HG02885 (cell line): Measurements from ENCODE around the gene LAMA1.

Experiments
- ATAC-seq: cut with Tn5 transposase; IDR thresholded peaks from one replicate; pipeline ENCODE4 v1.9.1; 2021; ENCODE audit warnings: mild to moderate bottlenecking; ENCODE audit not compliant: unreplicated experiment, poor library complexity

The LAMA1 gene

DNA sequence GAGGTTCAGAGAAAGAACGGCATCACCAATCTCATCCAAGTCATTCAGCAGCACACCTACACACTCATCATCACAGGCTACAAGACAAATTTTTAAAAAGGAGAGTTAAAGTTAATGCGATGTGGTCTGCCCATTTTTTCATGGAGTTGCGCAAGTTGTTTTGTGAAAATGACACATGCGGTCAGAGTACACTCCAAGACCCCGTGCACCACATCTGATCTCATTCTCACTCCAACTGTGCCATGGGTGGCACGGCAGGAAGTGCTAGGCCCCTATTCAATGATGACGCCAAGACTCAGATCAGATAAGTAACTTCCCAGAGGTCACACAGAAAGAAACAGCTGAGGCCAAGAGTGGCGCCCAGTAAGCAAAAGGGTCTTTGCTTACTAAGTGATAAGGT lies 119.8 kb downstream of the LAMA1 start:
- no peak for ATAC-seq

DNA sequence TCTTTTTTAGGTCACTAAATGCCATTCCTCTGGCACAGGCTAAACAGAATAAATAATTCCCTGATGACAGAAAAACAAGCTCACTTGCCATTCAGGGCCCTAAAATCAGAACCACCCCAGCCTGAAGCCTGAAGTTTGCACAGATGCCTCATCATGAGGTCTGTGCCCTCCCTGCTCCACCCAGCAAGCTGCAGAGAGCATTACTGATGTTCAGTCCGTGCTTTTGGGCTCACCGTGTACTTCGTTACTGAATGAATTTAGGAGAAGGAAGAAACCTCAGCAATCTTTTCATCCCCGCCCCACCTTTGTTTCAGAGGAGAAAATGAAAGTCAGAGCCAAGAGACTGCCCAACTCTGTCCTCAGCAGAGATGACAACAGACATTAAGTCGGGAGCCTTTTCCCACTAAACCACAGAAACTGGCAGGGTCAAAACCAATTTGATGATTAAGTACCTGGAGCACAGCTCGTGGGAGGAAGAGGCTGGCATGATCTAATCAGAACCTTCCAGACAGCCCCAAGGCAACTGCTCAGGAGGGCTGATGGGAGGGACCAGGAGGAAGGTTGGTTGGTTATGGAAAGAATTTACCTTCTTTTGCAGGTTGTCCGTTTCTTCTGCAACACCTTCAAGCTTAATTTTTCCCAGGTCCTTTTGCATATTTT lies 122.7 kb downstream of the LAMA1 start:
- ATAC-seq: no peak

DNA sequence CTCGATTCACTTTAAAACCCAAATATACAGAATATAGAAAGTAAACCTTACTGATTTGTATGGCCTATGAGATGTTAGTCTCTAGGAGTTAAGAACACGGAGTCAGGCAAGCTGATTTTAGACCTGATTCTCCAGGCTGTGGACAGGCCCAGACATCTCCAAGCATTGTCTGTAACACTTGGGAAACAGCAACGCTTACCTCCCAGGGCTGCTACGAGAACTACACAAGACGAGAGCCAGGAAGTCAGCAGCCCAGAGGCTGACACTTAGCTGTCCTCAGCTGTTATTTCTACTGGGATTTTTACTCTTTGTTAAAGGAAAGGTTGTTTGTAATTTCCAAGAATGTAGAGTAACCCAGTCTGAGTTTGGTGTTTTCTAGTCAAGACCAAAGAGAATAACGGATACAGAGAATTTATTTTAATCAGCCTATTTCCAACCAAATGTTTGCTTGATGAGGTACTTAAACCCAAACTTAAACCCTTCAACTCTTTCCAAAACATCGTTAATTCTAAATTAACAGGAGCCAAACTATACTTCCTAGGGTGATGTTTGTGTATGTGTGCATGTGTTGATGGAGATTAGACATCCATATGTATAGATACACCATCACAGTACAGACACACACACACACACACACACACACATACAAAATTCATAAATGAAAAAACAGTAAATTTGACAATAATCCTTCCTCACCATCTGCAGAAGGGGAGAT lies 123.4 kb downstream of the LAMA1 start:
- no peak for ATAC-seq

DNA sequence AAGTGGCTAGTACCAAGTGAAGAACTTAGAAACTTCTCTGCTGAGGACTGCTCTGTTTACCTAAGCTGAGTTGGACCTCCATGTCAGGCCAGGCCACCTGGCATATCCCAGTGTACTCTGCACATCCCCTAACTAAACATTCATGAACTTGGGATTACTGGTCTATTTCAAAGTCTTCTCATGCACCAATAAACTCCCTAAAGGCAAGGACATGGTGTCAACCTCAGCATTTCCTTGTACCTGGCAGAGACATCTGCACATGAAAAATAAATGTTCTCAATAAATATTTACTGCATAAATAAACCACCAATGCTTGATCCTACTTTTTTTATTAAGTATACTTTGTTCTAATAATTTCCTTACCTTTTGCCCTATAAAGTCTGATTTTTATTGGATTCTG lies 124.8 kb downstream of the LAMA1 start:
- ATAC-seq: no peak

DNA sequence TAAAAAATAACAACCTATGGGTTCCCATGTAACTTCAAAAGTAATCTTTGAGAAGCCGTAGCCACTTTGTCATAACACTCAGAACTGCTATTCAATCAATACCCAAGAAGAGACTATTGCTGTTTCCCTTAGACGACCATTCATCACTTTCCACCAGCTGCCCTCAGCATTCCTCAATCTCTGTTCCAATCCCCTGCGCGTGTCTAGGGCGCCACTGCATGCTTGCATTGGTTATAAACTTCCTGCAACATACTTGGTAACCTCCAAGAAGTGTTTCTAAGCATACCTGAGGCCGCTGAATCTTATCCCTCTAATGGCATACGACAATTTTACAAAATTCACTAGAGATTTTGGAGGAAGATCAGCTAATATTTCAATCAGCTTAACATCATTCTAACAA lies 134.2 kb downstream of the LAMA1 start:
- ATAC-seq: no peak

DNA sequence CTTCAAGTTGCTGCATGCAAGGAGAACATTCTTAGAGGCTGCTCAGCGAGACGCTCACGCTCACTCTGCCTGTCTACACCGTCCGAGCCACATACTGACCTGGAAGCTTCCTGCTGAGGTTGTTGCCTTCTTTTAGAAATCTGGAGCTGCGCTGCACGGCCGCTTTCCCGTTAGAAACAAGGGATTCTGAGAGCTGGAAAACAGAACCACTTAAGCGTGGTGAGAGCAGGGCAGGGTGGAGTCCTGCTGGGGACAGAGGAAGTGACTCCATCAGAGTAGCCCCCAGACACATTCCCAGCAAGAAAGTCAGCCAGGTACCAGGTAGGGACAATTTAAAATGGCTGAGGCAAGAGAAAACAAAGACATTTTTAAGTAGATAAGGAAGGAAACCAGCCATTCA lies 135.2 kb downstream of the LAMA1 start:
- ATAC-seq: no peak

DNA sequence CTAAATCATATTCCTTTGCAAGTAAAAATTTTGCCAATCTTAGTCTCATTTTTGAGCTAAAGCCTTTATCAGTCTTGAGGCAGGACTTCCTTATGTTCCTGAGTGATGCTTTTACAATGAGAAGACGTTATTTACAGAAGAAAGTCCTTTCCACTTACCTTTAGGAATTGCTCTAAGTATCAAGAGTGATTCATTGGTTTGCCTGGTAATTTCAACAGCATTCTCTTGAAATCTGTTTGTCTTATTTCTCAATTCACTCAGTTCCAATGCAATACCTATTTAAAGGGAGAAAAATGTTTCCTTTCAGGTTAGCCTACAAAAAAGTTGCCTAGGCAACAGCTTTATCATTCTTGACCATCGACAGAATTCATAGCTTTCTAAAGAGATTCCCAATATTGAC lies 137.2 kb downstream of the LAMA1 start:
- no peak for ATAC-seq

DNA sequence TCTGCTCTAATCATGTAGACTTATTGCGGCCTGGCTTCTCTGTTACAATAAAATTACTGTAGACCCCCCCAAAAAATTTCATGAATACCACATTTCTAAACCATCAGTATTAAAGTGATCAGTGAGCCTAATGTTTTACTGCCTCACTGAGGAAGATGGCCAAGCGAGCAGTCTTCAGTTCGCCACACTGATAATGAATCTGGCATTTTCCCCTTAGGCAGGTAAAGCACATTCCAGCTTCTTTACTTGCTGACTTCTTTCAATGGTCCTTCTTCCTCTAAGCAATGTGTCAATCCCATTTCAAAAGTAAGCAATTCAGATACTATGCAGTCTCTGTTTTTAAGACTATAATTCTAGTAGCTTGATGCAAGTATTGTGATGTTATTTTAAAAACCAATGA lies 137.6 kb downstream of the LAMA1 start:
- no peak for ATAC-seq

DNA sequence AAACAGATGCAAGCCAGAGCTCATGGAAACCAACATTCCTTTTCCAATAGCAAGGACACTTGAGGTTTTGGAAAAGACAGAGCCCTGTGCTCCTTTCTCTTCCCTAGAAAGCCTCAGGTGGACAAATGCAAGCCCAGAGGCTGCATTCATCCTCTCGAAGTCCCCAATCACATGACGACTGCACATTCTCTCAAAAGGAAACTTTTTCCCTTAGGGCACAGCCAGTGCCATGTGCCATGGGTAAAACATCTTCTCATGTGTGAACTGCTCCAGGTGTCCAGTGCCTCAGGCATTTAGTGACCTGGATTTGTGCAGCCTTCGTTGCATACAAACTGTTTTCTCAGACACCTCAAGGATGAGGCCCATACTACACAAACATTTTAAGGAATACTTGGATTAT lies 140.7 kb downstream of the LAMA1 start:
- no peak for ATAC-seq

DNA sequence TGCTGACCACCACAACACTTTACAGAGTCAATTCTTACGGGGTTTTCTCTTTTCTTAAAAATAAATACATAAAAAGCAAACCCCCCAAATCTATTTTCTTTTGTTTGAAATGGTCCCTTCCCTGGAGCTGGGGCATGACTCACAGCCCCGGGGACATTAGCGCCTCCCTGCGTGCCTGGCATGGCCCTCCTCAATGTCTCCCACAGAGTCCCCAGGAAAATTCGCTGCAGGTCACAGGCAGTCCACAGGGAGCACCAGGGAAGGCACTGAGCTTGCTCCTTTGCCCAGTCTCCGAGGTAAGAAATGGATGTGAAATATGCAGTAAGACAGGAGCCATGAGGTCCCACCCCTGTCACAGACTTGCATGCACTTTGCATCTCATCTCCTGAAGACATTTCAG lies 142.5 kb downstream of the LAMA1 start:
- ATAC-seq: no peak

DNA sequence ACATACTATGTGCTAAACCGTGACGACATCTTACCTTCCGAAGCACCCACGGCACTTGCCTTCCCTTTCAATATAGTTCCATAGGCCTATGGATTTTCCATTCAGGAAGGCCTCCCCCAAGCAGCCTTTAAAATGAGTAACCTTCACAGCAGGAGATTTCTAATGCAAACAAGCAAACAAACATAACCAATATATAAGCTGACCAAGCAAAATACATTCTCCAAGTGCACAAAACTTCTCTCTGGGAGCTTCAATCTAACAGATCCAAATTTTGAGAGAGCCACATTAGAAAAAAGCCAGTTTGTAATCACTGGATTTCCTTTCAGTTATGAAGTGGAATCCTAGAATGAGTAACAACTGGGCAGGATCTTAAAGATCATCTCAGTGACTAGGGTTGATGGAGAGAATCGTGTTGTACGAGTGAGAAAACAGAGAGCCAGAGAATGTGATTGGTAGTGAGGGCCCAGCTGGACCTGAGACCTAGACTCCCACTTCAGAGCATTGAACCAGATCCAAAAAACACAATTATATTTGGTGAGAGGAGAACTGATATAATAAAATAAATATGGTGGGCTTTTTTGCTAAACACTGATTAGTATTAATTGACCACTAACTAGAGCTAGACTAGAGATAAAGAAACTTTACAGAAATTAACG lies 145.6 kb downstream of the LAMA1 start:
- no peak for ATAC-seq

DNA sequence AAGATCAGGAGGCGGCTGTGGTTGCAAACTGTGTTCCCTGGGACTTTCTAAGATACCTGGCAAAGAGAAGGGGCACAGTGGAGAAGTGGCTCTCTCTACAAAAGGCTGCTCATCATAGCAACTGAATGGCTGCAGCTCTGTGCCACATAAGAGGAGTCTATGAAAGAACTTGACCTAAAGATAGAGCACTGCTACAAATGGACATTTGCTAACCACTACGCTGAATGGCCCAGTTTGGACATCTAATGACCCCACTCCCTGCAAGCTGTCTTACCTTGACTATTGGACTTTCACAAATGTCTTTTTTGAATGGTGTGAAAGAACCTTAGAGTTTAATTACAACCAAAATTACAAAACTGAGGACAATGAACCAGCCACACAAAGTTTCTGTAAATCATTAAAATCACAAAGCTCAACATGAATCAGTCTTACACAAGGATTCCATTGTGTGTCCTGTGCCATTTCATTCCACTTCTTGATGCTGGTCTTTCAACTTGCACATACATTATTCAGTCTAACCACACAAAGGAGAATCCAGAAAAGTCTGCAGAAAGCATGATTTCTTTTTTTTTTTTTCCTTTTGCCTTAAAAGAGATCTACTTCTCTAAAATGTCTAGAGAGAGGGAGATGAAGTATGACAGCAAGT lies 154.0 kb downstream of the LAMA1 start:
- no peak for ATAC-seq

DNA sequence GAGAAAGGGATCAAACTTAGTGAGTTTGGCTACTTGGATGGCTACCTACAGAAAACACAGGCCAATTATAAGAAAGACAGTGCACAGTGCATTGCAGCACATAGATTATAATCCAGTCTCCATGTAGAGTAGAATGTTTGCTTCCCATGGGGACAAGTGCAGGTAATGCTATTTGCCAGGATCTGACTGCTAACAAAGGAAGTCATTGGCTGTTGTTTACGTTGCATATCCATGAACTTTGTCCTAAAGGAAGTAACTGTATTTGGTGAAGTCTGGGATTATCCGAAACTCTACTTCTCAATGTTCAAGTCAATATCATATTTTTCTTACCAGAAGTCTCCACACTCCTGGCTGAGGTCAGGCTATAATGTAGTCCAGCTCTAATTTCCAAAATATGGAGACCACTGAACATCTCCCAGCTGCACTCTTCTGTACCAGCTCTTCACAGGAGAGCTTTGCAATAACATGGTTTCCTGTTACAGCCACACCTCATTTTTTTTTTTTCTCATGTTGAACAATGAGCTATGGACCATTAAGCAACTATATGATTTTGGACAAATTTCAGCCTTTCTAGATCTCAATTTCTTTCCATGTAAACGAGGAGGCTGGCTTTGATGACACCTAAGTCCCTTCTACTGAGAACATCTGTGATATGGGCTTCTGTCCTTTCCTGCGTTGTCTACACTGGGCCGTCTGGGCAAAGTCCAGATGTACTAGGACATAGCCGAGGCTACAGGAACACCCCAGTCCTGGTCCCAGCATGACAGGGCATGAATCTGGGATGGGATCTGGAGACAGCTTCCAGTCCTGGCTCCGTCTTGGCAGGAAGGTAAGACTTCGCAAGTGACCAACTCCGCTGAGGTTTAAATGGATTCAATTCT lies 154.8 kb downstream of the LAMA1 start:
- no peak for ATAC-seq

DNA sequence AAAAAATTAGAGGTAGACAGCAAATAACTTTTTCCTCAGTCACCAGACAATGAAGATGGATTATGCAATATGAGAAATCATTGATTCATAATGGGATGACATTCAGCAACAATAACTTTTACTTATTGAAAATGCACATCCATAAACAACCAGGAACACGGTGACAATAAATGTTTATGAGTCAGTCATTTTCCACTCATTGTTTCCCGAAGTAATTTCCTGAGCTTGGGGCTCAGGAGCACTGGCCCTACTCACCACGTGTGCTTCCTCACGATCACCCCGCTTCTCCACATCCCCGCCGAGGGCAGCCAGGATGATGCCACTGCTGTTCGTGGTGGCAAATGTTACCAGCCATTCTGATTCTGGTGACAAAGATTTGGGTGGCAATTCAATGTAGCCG lies 156.3 kb downstream of the LAMA1 start:
- ATAC-seq: no peak

DNA sequence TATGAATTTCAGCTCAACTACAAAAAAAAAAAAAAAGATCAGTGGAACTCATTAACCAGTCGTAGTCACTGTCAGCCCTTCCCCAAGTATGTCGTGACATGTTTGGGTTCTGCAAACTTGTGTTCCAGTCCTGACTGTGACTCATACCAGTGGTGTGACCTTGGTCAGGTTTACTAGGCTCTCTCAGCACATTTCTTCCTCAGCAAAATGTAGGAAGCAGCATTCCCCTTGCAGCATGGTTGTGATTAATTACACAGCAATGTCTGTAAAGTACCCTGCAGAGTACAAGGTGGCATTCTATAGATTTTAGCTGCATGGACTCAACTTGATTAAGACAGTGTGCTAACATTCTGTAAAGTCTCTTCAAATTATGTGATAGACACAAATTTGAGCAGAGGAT lies 156.9 kb downstream of the LAMA1 start:
- no peak for ATAC-seq

DNA sequence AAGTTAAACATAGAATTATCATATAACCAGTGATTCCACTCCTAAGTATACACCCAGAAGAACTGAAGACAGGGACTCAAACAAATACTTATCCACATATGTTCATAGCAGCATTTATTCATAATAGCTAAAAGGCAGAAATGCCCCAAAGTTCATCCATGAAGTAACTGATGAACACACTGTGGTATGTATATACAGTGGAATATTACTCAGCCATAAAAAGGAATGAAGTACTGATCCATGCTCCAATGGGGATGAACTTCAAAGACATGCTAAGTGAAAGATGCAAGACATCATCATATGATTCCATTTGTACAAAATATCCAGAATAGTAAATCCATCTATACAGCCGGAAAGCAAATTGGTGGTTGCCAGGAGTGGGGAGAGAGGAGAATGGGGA lies 157.5 kb downstream of the LAMA1 start:
- ATAC-seq: no peak

DNA sequence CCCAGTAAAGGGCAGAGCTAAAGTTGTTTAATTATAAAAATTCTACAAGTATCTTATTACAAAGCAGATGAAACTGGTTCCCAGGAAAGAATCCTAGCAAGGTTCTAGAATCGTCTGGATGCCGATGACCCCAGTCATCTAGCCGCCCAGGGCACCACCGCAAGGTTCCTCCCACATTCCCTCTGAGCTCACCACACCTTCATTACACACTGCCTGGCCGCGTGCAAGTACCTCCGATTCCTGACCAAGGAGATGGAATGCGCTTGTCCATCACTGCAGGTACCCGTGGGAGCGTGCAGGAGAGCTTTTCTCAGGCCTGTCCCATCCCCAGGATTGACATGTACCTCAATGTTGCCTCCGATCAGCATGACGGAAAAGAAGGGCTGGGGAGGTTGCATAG lies 158.5 kb downstream of the LAMA1 start:
- ATAC-seq: no peak

DNA sequence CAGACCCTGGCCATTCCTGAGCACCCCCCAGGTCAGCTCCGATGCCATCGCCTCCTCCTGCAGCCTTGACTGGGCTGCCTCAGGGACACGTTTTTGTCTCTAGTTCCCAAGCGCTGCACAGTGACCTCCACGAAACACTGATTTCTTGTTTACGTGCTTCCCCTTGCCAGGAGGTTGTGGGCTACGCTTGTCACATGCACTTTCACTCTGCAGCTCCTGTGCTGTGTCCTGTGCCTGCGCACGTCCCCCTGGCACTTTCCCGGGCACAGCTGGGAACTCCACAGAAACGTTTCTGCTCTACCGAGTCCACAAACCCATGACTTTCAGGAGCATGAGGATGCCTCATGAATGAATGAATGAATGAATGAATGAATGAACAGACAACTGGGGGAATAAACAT lies 160.6 kb downstream of the LAMA1 start:
- no peak for ATAC-seq

DNA sequence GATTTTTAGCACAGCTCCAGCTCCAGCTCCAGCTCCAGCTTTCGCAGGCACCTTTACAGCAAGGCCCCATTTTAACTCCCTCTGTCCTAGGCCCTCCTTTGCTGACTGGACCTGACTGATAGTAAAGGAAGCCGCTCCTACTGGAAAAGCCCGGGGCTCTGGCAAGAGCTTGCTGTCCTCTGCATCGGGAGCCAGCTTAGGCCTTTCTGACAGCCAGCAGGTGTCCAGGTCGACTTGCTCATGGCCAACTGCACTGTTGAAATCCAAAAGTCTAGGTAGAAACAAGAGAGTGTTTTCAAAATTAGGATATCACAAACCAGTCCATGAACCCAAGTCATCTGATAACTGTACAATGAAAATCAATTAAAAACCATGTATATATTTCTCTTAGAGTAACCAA lies 161.1 kb downstream of the LAMA1 start:
- ATAC-seq: no peak

DNA sequence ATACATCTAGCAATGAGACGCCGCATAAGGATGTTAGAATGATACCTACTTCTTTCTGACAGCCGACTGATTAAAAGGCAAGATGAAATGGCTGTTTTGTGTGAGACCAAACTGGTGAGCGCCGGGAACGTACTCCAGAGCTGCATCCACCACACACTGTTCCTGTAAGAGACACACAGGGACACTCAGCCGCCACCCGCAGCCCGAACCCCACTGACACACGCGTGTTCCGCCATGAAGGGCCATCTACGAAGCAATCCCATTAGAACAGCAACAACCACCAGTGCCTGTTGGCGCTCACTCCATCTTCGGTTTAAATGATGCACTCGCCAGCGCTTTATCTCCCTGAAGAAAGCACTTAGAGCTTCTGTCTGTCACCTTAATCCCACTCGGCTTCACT lies 162.3 kb downstream of the LAMA1 start:
- no peak for ATAC-seq
